ENCODE measurements around the gene DYNC1H1.
"Not testable (repeated sequence)": the region's sequence is repeated elsewhere in the genome, so short reads cannot be mapped to it uniquely, and the experiment has no call there.

The DYNC1H1 gene

GRCh38 chr14:102043251-102044025 is 79.1 kb downstream of the DYNC1H1 start:
- no peak for DNase-seq

GRCh38 chr14:102044566-102044965 is 80.2 kb downstream of the DYNC1H1 start:
- DNase-seq: no peak

GRCh38 chr14:102046337-102047278 is 82.2 kb downstream of the DYNC1H1 start:
- DNase-seq: peak; percentile 63

GRCh38 chr14:102047808-102048540 is 83.6 kb downstream of the DYNC1H1 start:
- no peak for DNase-seq

GRCh38 chr14:102049258-102050025 is 85.1 kb downstream of the DYNC1H1 start:
- no peak for DNase-seq

- DNase-seq: no peak
Measured at GRCh38 chr14:102050026-102050405, 85.6 kb downstream of the DYNC1H1 start.

- DNase-seq: no peak
Measured at GRCh38 chr14:102050625-102051024, 86.3 kb downstream of the DYNC1H1 start.

- no peak for DNase-seq
Measured at GRCh38 chr14:102052522-102052921, 88.1 kb downstream of the DYNC1H1 start.

GRCh38 chr14:102055181-102055901 is 91.0 kb downstream of the DYNC1H1 start:
- no peak for DNase-seq

- no peak for DNase-seq
Measured at GRCh38 chr14:102056694-102057442, 92.5 kb downstream of the DYNC1H1 start.

- DNase-seq: no peak
Measured at GRCh38 chr14:102057480-102058114, 93.2 kb downstream of the DYNC1H1 start.

GRCh38 chr14:102058146-102058545 is 93.8 kb downstream of the DYNC1H1 start:
- DNase-seq: no peak

GRCh38 chr14:102058961-102059360 is 94.6 kb downstream of the DYNC1H1 start:
- DNase-seq: no peak

- DNase-seq: peak; percentile 11
Measured at GRCh38 chr14:102063109-102063807, 98.9 kb downstream of the DYNC1H1 start.

GRCh38 chr14:102063808-102064429 is 99.5 kb downstream of the DYNC1H1 start:
- DNase-seq: no peak

- not testable (repeated sequence) for DNase-seq
Measured at GRCh38 chr14:102064590-102064989, 100.2 kb downstream of the DYNC1H1 start.

- DNase-seq: no peak
Measured at GRCh38 chr14:102066041-102066451, 101.7 kb downstream of the DYNC1H1 start.

GRCh38 chr14:102071283-102071998 is 107.1 kb downstream of the DYNC1H1 start:
- DNase-seq: no peak
